ENCODE results near the gene OR8K5.
"Not testable (repeated sequence)": the region's sequence is repeated elsewhere in the genome, so short reads cannot be mapped to it uniquely, and the experiment has no call there.

Gene OR8K5

DNA sequence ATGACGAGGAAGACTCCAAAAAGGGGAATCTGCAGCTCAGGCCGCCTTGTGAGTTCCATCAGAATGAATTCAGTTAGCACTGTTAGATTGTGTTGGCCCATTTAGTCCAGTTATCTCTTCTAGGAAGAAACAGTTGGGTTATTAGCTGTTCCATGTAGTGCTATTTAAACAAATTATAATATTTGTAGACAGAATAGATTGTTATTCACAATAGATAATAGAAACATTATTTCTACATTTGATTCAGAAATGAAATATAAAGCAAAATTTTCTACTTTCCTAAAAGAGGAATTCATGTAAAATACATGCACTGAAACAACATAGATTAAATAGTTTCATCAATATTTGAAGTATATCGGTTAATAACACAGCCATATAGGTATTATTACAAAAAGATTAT, at the start of gene OR8K5:
Gene OR8K5 (minus strand): TSS at position 101 of the 400 bp plus-strand sequence. CDS start 0 bp downstream, at position 101.
- no peak for DNase-seq

DNA sequence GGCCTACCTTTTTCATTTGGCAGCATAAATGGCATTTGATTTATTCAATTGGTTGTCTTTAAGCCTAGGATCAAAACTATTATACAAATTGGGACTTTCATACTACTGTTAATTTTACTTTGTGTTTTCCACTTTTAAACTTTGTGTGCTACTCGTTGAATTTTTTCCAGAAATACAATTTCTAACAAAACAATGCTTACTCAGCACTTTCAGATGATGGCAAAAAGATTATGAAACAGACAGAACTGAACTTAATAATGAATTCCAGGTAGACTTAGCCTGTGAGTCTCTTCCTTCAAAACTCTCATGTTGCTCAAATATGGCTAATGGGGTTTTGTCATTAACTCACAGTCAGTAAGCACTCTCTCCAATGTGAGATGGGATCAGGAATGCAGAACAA, 47.7 kb upstream of the OR8K5 start:
- DNase-seq: no peak

DNA sequence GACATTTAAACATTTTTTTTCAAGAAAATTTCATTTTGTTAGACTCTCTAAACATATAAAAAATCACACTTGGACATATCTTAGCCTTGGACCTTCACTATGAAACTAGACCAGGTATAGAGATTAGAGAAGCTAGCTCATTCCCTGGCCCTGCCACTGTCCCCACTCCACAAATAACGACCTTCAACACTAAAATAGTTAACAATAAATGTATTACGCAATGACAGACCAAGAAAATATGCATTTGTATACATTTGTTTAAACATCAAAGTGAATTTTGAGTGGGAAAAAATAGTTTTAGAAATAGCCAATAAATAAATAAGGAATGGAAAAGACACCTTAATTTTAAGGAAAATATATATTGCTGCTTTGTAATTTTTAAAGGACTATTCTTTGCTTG, 37.2 kb upstream of the OR8K5 start:
- no peak for DNase-seq

GRCh38 chr11:56196705-56197104, 36.6 kb upstream of the OR8K5 start:
- no peak for DNase-seq

GRCh38 chr11:56188602-56189001, 28.5 kb upstream of the OR8K5 start:
- DNase-seq: no peak

- no peak for DNase-seq
These were observed 23.3 kb upstream of the OR8K5 start for GRCh38 chr11:56183459-56183858.

- DNase-seq: no peak
These were observed 16.2 kb upstream of the OR8K5 start, which contains the start of gene OR5J2 for GRCh38 chr11:56176318-56176717. Gene OR5J2 (plus strand): TSS chr11:56176618. CDS start chr11:56176618, 0 bp downstream.

DNA sequence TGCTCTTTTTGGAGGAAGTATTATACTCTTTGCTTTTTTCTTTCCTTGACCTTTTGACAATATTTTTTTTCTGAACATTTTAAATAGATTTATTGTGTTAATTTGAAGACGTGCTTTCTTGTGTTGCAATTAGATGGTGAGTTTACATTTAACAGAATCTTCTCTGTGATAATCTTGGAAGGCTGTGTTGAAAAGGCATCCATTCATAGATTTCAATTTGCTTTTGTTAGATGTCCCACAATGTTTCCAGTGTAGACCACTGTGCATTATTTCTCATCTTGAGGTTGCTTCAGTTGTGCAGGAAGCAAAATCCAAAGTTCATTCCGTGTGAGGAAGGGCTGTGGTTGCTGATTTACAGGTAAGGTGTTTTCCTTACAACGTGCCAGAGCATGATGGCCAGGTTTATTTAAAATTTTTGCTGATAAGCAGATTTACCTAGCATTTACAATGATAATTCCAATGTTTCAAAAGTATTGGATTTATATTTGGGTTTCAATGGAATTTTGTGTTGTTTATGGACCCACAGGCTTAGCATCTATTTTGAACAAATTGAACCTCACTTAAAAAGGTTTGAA, 12.2 kb upstream of the OR8K5 start:
- DNase-seq: no peak

- DNase-seq: no peak
These were observed 3.7 kb upstream of the OR8K5 start for GRCh38 chr11:56163804-56164203.

- DNase-seq: peak; percentile 11
These were observed 7.8 kb downstream of the OR8K5 start for GRCh38 chr11:56152333-56152732.

DNA sequence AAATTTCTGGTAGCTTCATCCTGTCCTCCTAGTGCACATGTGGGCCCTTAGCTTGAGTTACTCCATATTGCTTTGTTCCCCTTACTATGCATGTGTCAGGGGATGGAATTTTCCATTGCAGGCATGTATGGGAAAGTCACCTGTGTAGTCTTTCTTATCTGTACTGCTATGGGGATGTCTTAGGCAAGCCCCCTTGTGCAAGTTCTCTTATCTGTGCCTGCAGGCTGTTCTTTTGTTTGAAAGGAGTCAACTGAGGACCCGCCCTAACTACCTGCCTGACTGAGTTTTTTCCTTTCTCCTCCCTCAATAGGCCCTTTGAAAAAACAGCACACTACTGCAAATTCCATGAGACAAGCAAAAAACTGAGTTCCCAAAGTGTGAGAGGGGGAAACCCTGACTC, 8.7 kb downstream of the OR8K5 start:
- no peak for DNase-seq

DNA sequence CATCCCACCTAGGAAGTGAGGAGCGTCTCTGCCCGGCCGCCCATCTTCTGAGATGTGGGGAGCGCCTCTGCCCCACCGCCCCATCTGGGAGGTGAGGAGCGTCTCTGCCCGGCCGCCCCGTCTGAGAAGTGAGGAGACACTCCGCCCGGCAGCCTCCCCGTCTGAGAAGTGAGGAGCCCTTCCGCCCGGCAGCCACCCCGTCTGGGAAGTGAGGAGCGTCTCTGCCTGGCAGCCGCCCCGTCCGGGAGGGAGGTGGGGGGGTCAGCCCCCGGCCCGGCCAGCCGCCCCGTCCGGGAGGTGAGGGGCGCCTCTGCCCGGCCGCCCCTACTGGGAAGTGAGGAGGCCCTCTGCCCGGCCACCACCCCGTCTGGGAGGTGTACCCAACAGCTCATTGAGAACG, 16.4 kb downstream of the OR8K5 start:
- DNase-seq: not testable (repeated sequence)

DNA sequence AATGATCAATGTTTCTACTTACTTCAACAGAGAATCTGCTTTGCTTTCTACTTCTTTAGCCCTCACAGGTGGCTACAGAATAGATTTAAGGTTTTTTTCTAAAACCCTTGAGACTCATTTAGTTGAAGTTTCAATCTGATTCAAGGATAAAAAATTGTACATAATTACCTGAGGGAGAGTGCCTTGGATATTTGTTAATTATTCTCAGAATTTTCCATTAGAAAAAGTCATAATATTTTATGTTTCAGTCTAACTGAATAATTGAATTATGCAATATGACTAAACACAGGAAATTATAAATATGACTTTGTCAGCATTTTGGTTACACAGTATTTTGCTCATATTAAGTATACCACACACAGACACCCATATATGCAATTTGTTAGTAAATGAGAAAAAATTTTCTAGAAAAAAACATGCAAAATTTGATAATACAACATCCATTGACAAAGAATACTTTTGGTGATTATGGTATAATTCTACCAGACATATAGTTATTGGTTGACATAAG, 19.9 kb downstream of the OR8K5 start, which contains the start of gene OR8J3:
Gene OR8J3 (minus strand): TSS at position 51 of the 511 bp plus-strand sequence. CDS start 2,483 bp downstream, outside the sequence.
- DNase-seq: no peak

DNA sequence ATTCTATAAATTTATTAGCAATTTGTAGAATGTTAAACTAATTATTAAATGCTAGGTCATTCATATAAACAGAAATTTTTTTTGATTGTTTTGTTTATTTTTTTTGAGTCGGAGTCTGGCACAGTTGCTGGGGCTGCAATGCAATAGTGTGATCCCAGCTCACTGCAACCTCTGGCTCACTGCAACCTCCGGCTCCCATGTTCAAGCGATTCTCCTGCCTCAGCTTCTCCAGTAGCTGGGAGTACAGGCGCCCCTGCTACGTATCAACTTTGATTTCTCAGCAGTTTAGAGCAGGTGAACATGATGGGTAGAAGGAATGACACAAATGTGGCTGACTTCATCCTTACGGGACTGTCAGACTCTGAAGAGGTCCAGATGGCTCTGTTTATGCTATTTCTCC, 38.0 kb downstream of the OR8K5 start, which contains the start of gene OR8H3:
Gene OR8H3 (plus strand): TSS at position 301 of the 400 bp plus-strand sequence. CDS start 0 bp downstream, at position 301.
- no peak for DNase-seq

Measured in DMS53 (cell line).